ENCODE measurements around the gene TMBIM6.

- TF ChIP-seq, protein P1, sequence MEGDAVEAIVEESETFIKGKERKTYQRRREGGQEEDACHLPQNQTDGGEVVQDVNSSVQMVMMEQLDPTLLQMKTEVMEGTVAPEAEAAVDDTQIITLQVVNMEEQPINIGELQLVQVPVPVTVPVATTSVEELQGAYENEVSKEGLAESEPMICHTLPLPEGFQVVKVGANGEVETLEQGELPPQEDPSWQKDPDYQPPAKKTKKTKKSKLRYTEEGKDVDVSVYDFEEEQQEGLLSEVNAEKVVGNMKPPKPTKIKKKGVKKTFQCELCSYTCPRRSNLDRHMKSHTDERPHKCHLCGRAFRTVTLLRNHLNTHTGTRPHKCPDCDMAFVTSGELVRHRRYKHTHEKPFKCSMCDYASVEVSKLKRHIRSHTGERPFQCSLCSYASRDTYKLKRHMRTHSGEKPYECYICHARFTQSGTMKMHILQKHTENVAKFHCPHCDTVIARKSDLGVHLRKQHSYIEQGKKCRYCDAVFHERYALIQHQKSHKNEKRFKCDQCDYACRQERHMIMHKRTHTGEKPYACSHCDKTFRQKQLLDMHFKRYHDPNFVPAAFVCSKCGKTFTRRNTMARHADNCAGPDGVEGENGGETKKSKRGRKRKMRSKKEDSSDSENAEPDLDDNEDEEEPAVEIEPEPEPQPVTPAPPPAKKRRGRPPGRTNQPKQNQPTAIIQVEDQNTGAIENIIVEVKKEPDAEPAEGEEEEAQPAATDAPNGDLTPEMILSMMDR (IDR thresholded peaks at IDR 0.05; ENCODE audit: low read length) = no peak
- TF ChIP-seq EZH2 (optimal IDR thresholded peaks at IDR 0.05; ENCODE audit: low read depth, low read length) = no peak
Measured at GRCh38 chr12:49730568-49731101, 10.7 kb upstream of the TMBIM6 start.
